ENCODE results near the gene FBXO30.

DNA sequence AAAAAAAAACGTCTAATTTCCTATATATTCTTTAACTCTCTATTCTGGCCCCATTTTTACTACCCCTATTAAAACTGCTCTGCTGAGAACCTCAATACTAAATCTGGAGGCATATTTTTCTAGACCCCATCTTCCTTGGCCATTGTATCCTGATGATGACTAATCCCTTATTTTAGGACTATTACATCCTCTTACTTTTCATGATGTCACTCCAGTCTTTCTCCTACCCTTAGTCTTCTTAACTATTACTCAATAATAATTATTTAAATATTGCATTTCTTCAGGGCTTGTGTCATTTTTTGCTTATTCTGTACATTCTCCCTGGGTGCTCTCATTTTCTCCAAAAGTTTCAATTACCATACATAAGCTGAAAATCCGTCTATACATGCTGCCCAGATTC lies 6.4 kb downstream of the FBXO30 start:
- TF ChIP-seq, protein P1, sequence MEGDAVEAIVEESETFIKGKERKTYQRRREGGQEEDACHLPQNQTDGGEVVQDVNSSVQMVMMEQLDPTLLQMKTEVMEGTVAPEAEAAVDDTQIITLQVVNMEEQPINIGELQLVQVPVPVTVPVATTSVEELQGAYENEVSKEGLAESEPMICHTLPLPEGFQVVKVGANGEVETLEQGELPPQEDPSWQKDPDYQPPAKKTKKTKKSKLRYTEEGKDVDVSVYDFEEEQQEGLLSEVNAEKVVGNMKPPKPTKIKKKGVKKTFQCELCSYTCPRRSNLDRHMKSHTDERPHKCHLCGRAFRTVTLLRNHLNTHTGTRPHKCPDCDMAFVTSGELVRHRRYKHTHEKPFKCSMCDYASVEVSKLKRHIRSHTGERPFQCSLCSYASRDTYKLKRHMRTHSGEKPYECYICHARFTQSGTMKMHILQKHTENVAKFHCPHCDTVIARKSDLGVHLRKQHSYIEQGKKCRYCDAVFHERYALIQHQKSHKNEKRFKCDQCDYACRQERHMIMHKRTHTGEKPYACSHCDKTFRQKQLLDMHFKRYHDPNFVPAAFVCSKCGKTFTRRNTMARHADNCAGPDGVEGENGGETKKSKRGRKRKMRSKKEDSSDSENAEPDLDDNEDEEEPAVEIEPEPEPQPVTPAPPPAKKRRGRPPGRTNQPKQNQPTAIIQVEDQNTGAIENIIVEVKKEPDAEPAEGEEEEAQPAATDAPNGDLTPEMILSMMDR (IDR thresholded peaks at IDR 0.05): no peak
- TF ChIP-seq POLR2A (IDR thresholded peaks at IDR 0.05): no peak

All from lower leg skin (tissue), 3 donors.